ENCODE data around the gene IFI27L1. TPM values are rescaled to one million over a fixed set of nuclear protein-coding genes. Genes with fewer than 3 reads are reported as not detected.
A peak's percentile ranks its signal among the peaks of the same experiment; 100 is the strongest.

IFI27L1 gene
- total and polyA plus RNA-seq, 2 of the 13 experiments (the other 11 are each of a cell fraction or from before 2014, with no cell fraction given) = 11.9 to 19.0 TPM

- peak; percentile 82 for FAIRE-seq
- TF ChIP-seq MLLT10 (CRISPR knock-in tag; IDR thresholded peaks at IDR 0.05) (no peak), CHCHD3 (CRISPR knock-in tag; IDR thresholded peaks at IDR 0.05) (no peak), ARNT2 (CRISPR knock-in tag; IDR thresholded peaks at IDR 0.05; ENCODE audit: low read depth) (no peak), AGO1 (IDR thresholded peaks at IDR 0.05; ENCODE audit: low read depth, low read length, poor library complexity, severe bottlenecking) (no peak), GATAD2A (CRISPR knock-in tag; IDR thresholded peaks at IDR 0.05) (no peak), ZNF660 (CRISPR knock-in tag; IDR thresholded peaks at IDR 0.05; ENCODE audit: borderline replicate concordance, low read depth) (no peak), HOXA3 (CRISPR knock-in tag; IDR thresholded peaks at IDR 0.05) (no peak), ATF4 (CRISPR knock-in tag; IDR thresholded peaks at IDR 0.05) (no peak), ZBTB34 (CRISPR knock-in tag; IDR thresholded peaks at IDR 0.05) (no peak), RELA (CRISPR knock-in tag; IDR thresholded peaks at IDR 0.05) (no peak), DMAP1 (CRISPR knock-in tag; IDR thresholded peaks at IDR 0.05) (no peak), HDAC1 (CRISPR knock-in tag; IDR thresholded peaks at IDR 0.05) (no peak), CENPT (CRISPR knock-in tag; IDR thresholded peaks at IDR 0.05; ENCODE audit: low read depth) (no peak), CEBPG (CRISPR knock-in tag; IDR thresholded peaks at IDR 0.05) (no peak), SMC3 (IDR thresholded peaks at IDR 0.05; ENCODE audit: low read length) (peak; percentile 58), ZNF670 (CRISPR knock-in tag; IDR thresholded peaks at IDR 0.05; ENCODE audit: borderline replicate concordance) (no peak), NFYC (CRISPR knock-in tag; IDR thresholded peaks at IDR 0.05) (no peak), KMT2B (CRISPR knock-in tag; IDR thresholded peaks at IDR 0.05) (no peak), HIVEP1 (CRISPR knock-in tag; IDR thresholded peaks at IDR 0.05) (no peak), E2F1 (CRISPR knock-in tag; IDR thresholded peaks at IDR 0.05) (no peak), SIX4 (CRISPR knock-in tag; IDR thresholded peaks at IDR 0.05) (no peak), ARID3A (IDR thresholded peaks at IDR 0.05; ENCODE audit: low read depth, low read length) (peak; percentile 43; the same call in 1 of the 2 replicates)
These were observed 51.3 kb downstream of the IFI27L1 start for GRCh38 chr14:94132285-94132887.

More at GRCh38 chr14:94132285-94132887, 51.3 kb downstream of the IFI27L1 start:
- 40% methylated on average over 4 of the region's 4 CpGs for WGBS (ENCODE audit: low lambda C conversion rate)
- intact Hi-C loops (cut with micrococcal nuclease; ENCODE audit: unreplicated experiment) = loop anchor here (1.0 to 10.0 kb wide), 3 partner anchors 175 to 242 kb away; no protein-coding TSS in a partner anchor
- in situ Hi-C loops (cut with HindIII; ENCODE audit: extremely low pct_ligation_motif_present, low pct_unique_long_range_greater_than_20kb) = no loop called here
- no TSS peak for BruUV-seq (replicated peaks)
- H3K4me2 ChIP-seq (ENCODE audit: low read depth, low read length) = no peak overlapping the region
- no peaks in the 10 kb centered on the region for H3K79me2 ChIP-seq (ENCODE audit: insufficient read depth, low read length)
- peaks cover 8% of the 10 kb centered on the region for H3K9me3 ChIP-seq (ENCODE audit: low read length)
- no peak overlapping the region for H3K4me3 ChIP-seq (replicated peaks in 1 of 3; ENCODE audit: insufficient read depth in 1 of 3, low read depth in 2 of 3, low read length in 3 of 3)
- H3K9ac ChIP-seq (ENCODE audit: insufficient read depth, low read depth, low read length) = no peak overlapping the region
- peaks cover 0 to 10% of the 10 kb centered on the region in 2 experiments; a peak in 3 of 5 replicates for H3K27me3 ChIP-seq (ENCODE audit: control insufficient read depth in 1 of 2, insufficient read depth in 2 of 2, low read length in 2 of 2)
- no peaks in the 10 kb centered on the region for H4K20me1 ChIP-seq (ENCODE audit: insufficient read depth, low read length)
- peak; percentile 72 for DNase-seq (ENCODE audit: low spot score)
- ATAC-seq = no peak
- H3K36me3 ChIP-seq (replicated peaks in 1 of 2; ENCODE audit: control insufficient read depth in 1 of 2, insufficient read depth in 2 of 2, low read length in 2 of 2) = no peaks in the 10 kb centered on the region
- ChIA-PET CTCF (ENCODE audit: low intra/inter-chr PET ratio, low total read pairs) (interaction anchor here (1.0 to 1.9 kb wide), 3 partner anchors 48 to 175 kb away, joined by 3 to 14 read pairs (median 10); no protein-coding TSS in a partner anchor), POLR2A (interaction anchor here (0.6 kb wide), 1 partner anchor 161 kb away, joined by 3 read pairs; the partner anchor contains the start of gene SERPINA10)
- H3K4me1 ChIP-seq (ENCODE audit: insufficient read depth, low read length) = peaks cover 18% of the 10 kb centered on the region
- no peak overlapping the region for H2AFZ ChIP-seq (ENCODE audit: low read length)
- no peak overlapping the region for H3K27ac ChIP-seq (ENCODE audit: extremely low read length, insufficient read depth, low read length)
